Measurements from ENCODE around the gene ENOX2.

ENOX2 gene

DNA sequence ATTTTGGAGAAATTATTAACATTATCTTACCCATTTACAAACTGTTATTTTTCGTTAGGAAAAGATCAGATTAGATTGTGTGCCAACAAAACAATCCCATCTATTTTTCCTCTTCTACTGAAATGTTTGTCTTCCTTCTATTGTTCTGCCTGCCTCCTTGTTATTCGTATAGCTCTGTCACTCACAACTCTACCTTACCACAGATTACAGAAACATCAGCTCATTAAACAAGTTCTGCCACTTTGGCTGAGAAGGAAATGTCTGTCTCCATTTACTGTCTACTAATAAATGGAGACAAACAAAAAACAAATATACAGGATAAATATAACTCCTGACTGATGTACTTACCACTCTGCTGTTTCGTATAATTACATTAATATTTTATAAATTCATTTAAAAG lies 211.4 kb downstream of the ENOX2 start:
- no peak for DNase-seq

DNA sequence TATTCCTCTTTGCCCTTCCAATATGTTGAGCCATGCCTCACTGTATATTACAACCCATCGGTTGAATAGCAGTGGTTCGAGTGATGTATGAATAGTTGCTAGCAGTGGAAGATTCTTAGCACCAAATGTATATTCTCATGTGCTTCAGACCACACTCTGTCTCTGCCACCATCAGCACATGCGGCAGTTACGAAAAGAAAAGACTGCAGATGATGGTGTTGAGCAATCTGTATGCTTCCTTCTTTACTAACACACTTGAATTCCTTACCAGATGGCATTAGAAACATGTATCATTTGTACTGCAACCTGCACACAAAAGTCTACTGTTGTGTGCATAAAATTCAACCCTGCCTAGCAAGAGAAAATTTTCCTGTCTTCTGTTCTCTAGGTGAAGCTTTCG lies 214.6 kb downstream of the ENOX2 start:
- DNase-seq = no peak

DNA sequence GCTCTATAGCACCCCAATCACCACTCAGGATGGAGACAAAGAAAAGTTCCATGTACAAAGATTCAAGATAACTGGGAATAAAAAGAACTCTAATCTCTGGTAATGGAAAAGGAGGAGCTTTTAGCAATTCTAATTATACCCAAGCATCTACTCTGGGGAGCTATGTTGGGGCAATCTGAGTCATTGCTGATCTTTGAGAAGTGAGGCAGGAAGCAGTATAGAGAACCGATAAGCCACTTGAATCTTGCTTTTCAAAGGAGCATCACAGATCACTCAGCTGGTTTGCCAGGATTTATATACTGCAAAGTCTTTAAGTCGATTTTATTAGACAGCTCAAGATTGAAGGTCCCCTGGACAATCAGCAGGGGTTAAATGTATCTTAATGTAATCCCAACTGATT lies 220.0 kb downstream of the ENOX2 start:
- DNase-seq = no peak

DNA sequence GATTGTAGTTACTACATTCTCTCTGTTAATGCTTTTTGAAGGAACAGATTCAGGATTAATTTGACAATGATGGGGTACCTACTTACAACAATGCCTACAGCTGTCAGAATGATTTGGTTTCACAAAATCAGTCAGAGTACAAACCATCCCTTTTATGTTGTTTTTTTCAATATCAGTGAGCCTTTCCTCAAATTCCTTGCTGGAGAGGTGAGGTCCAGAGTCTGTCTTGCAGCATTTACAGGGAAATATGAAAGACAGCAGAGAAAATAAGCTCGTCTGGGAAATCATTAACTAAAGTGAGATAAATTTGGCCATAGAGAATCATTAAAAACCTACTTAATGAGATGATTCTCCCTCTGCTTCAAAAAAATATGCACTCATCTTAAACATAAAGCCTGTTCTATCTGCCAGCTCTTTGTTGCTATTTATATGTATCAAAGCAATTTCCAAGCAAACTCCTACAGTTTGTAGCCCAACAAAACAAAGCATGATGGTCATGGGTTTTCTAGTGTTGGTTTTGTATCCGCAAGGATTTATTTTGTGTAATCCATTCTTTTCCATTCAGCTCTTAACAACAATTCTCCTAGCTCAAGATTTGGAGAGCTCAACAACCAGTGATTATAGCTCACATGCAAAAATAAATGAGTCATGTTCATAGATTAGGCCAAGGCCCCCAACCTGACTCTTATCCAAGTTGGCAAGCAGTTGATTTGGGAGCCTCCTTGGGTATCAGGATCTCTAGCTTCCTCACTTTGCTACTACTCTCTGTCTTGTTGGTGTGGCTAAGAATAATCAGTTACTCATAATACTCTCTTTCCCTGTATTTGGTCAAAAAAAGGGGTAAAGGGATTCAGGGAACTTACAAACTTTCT lies 222.6 kb downstream of the ENOX2 start:
- no peak for DNase-seq

DNA sequence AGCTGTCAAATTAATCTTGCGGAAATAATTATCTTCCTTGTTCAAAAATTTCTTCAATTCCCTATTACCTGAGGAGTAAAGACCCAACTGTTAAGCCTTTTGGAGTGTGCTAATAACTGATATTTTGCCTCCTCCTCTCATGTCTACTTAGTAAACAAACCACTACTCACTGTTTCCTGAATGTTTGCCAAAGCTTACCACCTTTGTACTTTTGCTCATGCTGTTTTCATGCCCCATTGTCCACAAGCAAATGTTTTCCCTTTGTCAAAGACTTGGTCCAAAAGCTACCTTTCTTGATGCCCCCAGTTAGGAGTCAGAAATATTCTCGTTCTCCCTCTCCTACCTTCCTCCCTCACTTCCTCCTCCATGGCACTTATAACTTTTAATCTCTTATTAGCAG lies 226.1 kb downstream of the ENOX2 start:
- no peak for DNase-seq

DNA sequence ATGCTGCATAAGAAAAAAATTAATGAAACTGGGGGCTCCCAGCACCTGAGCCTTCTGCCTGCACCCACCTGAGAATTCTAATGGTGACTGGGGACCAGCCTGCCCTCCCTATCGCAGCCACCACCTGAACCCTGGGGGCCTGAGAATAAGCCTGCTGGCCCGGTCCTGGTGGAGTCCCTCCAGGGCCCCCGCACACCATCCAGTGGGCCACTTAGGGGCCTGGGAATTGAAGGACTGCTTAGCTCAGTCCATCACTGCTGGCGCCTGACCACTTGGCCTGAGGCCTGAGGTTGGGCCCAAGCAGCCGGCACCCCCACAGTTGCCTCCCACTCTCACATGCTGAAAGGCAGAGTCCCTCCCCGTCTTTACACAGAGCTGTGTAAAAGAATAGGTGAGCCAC lies 230.8 kb downstream of the ENOX2 start:
- DNase-seq = no peak

DNA sequence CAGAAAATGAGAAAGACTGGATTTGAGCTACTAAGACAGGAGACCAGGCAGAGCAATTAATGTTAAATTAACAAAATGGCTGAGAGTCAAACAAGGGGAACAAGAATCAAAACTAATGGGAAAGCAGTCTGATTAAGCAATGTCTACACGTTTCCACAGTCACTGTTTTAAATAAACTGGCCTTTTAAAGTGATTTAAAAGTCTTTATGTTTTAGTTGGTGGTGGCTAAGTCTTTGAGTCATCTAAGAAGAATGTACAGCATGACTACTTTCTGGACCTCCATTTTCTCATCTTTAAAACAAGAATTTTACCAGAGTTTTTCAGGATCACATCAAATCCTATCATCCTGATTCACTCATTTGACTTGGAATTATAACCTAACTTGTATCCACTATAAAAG lies 233.8 kb downstream of the ENOX2 start:
- no peak for DNase-seq

DNA sequence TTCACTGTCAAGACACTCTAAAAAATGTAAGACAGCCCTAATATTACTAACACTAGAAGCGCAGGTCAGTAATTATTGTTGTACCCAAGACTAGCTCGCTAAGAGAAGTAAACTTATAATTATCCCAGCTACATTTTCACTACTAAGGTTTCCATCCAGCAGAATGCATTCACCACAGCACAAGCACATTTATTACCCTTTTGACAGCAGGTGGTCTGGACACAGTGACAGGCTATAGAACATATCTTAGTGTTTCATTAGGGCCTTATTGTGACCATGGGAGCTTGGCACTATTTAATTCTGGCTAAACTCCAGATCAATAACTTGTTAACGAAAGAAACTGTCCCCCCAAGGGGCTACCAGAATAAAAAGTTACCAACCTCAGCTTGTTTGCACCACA lies 237.7 kb downstream of the ENOX2 start:
- DNase-seq = no peak

DNA sequence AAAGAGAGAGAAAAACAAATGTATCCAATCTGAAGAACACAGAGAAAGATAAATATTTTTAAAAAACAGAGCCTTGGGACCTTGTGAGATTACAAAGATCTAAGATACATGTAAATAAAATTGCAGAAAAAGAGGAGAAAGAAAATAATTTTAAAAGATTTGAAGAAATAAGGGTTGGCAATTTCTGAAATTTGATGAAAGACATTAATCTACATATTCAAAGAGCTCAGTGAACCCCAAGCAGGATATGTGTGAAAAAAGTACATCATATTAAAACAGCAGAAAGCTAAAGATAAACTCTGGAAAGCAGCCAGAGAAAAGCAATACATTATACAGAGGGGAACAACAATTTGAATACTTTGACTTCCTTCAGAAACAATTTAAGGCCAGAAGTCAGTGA lies 244.7 kb downstream of the ENOX2 start:
- DNase-seq = no peak

DNA sequence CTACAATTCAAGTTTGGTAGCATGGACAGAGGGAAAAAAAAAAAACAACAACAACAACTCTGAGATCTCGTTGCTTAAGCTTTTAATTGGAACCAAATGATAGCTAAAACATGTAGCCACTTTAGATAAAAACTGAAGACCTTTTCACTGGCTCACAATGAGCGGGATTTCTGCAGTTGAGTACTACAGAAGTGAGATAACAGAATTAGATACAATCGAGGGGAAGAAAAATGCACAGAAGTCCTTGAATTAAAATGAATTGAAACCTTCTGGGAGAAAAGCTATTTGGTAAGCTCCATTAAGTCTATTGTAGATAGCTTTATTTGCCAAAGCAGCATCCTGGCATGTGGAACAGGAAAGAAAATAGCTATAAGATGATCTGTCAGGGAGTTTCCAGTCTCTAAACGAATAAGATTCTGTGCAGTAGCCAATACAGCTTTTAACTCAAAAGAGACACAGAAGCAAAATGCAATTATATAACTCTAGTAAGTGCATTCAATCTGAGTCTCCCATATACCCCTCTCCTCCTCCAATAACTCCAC lies 248.5 kb downstream of the ENOX2 start:
- DNase-seq = no peak

DNA sequence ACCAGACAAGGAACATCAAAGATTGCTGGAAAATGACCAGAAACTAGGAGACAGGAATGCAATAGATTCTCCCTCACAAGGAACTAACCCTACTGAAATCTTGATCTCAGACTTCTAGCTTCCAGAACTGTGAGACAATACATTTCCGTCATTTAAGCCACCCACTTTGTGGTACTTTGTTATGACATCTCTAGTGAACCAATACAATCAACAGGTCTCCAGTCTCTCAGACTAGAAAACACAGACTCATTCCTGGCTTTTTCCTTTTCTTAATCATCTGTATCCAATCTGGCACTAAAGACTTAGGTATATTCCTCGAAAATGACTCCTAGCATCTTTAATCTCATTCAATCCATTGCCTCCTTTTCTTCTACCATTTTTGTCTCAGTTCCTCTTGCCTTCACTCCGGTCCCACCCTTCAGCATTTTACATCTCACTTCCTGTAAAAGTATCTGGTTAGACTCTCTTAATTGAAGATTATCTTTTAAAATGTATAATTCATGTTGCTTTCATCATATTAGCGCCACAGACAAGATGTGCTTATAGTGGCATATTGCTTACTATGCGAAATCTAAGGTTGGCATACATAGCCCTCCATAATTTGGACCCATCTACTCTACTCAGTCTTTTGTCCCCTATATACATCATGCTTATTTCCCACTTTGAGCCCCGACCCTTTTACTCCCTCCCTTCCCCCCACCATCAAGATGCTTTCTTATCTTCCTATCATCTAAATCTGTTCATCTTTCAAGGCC lies 250.0 kb downstream of the ENOX2 start:
- no peak for DNase-seq

DNA sequence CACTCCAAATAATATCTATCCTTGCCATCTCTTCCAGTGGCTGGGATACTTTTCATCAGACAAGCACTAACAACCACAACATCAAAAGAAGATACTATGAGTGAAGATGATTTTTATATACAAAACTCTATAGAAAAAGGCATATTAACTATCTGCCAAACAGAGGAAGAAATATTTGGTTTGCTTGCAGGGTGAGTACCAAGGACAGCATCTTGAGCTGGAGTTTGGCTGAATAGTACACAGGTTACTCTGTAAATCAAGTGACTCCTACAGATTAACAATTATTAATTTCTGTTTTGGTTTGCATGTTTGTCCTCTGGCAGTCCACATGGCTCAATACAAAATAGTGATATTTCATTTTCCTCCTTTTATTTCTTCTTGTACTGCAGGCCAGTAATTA lies 253.3 kb downstream of the ENOX2 start:
- no peak for DNase-seq

DNA sequence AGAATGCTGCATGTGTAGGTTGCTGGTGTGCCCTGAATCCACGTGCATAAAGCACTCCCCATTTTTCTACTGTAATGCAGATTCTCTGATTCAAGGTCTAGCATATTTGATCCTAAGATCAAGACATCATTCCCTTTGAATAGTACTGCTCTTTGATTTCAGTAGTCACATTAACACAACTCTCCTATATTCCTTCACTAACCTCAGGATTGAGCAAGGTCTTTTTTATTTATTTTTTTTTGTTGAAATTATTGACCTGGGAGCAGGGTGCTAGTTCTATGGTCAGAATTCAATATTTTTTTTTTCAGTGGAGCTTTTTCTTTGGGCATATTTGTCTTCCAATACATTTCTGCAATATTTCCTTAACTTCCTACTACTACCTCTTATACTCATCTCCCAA lies 255.5 kb downstream of the ENOX2 start:
- no peak for DNase-seq

DNA sequence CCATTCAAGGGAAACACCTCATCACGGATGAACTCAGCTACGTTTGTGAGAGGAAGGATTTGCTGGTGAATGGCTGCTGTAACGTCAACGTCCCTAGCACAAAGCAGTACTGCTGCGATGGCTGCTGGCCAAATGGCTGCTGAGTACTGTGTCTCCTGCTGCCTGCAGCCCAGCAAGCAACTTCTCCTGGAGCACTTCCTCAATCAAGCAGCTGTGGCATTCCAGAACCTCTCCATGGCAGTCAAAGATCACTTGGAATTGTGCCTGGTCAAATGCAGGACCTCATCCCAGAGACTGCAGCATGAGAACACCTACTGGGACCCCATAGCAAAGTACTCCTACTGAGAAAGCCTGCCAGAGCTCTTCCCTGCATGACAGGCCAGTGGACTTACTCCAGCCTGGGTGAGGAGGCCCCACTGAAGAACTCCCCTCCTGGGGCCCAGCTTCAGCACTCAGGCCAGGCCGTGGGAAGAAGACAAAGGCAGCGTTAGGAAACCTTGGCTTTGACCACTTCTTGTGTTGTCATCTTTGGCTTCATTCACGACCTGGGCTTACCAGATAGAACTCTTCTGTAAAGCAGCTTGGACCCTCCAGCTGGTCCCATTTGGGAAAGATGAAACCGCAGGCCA lies 256.9 kb downstream of the ENOX2 start:
- no peak for DNase-seq

DNA sequence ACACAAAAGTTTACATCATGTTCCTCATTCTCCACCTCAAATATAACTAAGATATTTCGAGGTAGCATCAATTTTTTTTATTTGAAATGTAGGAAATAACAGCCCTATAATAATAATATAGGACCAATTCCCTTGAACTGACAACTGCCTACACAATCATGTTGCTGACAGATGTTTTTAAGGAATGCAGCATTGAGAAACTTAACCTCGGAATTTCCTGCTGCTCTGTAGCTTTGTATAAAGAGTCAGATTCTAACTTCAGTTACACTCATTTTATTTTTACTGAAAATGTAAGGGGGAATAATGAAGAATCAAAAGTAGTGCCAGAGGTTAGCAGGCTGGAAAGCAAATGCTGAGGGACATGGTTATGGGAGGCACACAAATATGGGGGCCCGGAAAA lies 265.4 kb downstream of the ENOX2 start:
- no peak for DNase-seq

DNA sequence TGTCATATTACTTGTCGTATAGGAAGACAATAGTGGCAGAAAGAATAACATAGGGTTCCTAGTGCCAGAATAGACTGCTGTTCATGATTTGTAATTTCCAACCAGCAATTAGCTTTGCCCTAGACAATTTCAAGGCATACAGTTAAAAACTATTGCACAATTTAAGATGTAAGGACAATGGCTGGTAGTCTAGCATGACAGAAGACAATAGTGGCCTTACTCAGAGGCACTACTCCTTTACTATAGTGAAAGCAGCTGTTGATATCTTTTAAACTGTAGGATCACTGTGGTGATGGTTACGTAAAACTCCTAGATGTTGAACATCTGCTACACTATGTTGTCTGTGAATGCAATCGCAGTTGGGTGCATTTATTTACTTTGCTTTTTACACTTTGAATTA lies 266.7 kb downstream of the ENOX2 start:
- DNase-seq = no peak

DNA sequence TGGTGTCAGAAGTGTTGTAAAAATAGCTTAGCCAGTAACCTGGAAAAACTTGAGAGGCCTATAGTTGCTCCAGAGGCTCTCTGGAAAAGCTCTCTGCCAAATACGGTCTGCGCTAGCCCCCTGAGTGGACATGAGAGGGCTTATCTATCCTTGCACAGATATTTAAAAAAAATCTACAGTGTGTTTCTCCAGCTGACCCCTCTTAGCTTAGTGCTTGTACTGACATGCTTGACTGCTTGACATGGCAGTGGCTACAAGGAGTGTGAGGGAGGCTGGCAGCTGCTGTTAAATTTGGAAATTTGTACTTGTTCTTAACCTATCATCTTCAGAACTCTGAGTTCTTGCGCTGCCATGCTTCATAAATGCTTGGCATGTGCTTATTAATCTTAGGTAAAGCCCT lies 272.0 kb downstream of the ENOX2 start:
- no peak for DNase-seq

DNA sequence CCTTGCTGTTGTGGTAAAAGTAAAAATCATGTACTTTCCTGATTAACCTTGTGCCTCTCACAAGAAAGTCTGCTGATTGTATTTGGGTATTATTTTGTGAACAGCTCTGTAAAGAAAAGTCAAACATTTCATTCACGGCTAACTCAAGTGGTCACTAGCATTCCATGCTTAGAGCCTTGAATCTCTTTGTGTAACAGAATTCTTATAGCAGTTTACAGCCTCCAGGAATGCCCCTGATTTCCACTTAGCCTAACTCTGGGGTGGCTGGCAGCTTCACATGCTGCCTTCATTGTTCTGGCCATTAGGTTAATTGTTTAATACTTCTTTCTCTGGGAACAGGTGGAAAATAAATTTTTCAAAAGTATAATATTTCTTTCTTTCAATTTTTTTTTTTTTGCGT lies 274.5 kb downstream of the ENOX2 start:
- no peak for DNase-seq

DNA sequence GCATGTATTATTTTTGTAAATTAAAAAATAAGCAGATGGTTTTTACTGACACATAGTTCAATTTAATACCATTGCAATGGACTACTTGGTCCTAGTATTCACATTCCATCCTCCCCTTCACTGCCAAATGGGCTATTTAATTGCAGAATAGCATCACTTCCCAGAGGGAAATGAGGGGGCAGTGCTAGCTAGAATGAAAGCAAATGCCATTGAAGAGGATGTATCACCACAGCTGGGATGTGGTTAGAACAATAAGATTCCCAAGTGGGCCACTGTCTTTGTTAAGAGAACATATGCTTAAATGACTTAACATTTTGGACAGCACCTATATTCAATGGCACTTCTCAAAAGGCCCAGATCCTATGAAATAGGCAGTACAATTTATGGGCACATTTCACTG lies 276.5 kb downstream of the ENOX2 start:
- DNase-seq = no peak

DNA sequence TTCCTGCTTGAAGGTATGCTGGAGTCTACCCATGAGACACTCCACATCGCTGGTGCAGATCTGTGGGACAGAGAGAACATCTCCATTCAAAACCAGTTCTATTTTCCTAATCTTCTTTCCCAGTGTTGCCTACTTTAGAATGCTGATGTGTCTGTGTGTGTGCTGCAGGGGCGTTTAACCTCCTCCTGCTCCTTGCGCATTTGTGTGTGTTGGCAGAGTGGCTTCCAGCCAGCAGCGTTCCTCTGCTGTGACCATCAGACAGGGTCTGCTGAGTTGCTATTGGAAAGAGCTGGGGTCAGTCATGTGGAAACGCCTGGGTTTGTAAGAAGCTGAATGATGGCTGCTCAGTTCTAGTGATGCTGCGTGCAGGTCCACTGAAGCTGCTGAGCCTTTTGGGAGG lies 277.6 kb downstream of the ENOX2 start:
- DNase-seq = no peak

DNA sequence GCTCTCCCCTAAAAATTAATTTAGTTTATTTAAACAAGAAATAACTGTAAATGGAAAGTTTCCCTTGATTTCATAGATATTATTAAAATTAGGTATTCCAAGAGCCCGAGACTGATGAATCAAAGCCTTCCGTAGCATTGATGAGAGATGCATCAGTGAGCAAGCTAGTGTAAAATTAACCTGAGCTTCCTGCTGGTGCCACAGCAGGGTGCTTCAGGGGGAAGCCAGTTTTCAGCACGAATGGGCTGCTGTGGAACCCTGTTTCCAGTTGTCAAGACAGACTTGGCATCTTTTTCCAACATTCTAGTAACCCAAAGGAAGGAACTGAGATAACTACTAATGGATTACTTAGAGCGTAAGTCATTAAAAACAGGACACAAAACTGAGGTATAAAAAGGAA lies 279.5 kb downstream of the ENOX2 start:
- no peak for DNase-seq

DNA sequence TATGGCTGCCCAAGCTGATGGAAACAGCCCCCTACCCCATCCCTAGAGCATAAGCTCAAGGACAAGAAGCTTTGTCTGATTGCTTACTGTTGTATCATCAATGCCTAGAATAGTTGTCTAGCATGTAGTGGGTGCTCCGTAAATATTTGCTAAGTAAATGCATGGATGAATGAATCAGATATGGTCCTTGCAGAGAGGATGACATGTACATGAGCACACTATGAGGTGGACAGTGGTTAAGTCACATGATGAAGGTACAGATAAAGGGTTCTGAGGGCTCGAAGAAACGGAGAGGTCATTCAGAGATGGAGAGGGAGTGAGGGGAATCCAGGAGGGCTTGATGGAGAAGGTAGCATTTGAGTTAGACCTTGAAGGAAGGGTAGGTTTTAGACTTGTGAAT lies 287.1 kb downstream of the ENOX2 start:
- no peak for DNase-seq

DNA sequence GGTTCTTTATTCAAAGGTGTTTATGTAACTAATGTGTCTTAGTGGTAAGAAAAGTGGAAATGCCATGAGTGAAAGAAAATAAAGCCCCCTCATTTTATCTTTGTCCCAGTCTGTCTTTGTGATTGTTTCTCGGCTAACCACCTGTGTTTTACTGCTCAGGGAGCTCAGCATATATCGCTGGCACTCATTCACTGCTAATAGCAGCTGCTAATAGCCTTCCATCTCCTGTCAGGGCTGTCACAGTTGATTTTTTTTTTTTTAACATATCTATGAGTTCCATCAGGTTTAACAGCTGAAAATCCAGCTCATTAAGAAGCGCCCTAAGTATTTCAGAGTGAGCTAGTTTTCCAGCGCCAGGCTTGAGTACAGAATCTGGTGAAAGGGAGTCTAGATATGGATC lies 295.6 kb downstream of the ENOX2 start:
- no peak for DNase-seq

DNA sequence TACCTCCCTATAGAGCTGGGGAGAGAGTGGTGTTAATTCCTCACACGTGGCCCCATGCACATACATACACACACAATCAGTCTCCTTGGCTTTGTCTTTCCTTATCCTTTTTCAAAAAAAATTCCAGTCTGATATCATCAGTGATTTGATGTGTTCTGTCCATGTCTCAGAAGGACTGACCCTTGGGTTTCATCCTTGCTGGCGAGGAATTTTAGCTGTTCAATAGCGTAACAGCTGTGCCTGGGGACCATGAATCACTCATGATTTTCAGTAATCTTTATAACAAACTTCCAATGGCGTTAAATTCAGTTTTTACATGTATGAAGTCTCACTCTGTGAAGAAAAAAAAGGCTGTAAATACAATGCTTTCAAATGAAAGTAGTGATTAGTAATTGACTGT lies 296.6 kb downstream of the ENOX2 start:
- DNase-seq = no peak
